Measurements from ENCODE around the gene FGD6. TPM values are rescaled to one million over a fixed set of nuclear protein-coding genes. Genes with fewer than 3 reads are reported as not detected.

The FGD6 gene
- total RNA-seq, 1 experiment from 2014 or later, result 28.3 TPM

DNA sequence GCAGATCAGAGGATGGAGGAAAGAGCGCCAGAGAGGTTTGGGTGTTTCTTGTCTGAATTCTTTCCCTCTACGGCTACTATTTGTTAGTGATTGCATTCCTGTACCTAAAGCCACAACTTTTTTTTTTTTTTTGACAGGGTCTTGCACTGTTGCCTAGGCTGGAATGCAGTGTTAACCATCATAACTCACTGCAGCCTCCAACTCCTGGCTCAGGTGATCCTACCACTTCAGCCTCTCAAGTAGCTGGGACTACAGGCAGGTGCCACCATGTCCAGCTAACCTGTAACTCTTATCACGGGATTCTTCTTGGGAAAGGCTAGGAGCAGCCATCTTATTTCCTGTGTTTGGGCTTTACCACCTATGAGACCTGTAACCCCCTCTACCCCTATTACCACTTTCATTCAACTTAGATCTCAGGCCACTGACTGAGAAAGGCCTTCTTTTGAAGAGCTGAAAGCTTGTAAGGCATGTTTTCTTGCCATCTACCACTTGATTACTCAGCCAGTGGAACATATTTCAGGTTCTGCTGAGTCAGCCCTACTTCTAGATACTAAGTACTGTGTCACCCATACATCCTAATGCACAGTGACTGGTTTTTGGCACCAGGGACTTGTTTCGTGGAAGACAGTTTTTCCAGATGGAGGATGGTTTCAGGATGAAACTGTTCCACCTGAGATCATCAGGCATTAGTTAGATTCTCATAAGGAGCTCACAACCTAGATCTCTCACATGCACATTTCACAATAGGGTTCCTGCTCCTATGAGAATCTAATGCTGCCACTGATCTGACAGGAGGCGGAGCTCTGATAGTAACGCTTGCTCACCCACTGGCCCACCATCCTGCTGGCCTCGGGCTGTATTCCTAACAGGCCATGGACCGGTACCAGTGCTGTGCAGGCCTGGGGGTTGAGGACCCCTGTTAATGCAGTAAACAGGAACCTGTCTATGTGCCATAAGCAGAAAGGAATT is 7.2 kb upstream of the FGD6 start:
- in situ Hi-C loops (cut with HindIII; ENCODE audit: low pct_unique_long_range_greater_than_20kb, low sequenced_read_pairs) (no loop called here), intact Hi-C loops (cut with micrococcal nuclease; ENCODE audit: unreplicated experiment) (no loop called here)
- Histone ChIP-seq H3K4me1 (ENCODE audit: control insufficient read depth, insufficient read depth, low read length) (peaks cover 11% of the 10 kb centered on the region; the same call in 1 of the 2 replicates), H3K36me3 (ENCODE audit: control insufficient read depth, insufficient read depth, low read length) (no peaks in the 10 kb centered on the region), H3K27ac (ENCODE audit: low read length) (no peak overlapping the region), H3K4me3 (ENCODE audit: low read depth in 2 of 2, low read length in 2 of 2) (no peak overlapping the region), H3K9me3 (ENCODE audit: control insufficient read depth, insufficient read depth, low read depth, low read length) (no peaks in the 10 kb centered on the region), H3K27me3 (ENCODE audit: control insufficient read depth, insufficient read depth, low read length) (no peaks in the 10 kb centered on the region)
- no TSS peak for BruUV-seq (replicated peaks)
- ChIA-PET POLR2A (interaction anchor here (0.6 kb wide), 1 partner anchor 201 kb away, joined by 13 read pairs; no protein-coding TSS in a partner anchor), CTCF (no interaction called here)
- ATAC-seq (no peak), DNase-seq (ENCODE audit: low read depth, low spot score) (no peak)
- no peak for TF ChIP-seq SIN3A (IDR thresholded peaks at IDR 0.05; ENCODE audit: borderline replicate concordance, insufficient read depth, low read depth, low read length)

DNA sequence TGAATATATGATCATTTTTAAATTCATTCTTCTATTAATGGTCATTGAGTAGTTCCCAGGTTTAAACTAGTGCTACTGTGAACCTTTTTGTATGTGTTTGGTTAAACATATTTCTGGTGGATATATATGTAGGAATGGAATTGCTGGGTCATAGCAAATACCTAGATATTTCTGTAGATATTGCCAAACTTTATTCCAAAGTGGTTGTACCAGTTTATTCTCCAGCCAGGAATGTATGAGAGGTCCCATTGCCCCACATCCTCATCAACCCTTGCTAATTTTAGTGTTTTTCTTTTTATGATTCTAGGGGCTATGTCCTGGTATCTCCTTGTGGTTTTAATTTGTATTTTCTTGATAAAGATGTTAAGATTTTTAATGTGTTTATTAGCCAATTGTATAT is 3.5 kb upstream of the FGD6 start:
- CTCF ChIA-PET, result no interaction called here
- H3K9me3 ChIP-seq (ENCODE audit: control insufficient read depth, insufficient read depth, low read depth, low read length), result no peaks in the 10 kb centered on the region
- POLR2A ChIA-PET, result interaction anchor here (0.6 kb wide), 1 partner anchor 346 kb away, joined by 4 read pairs; no protein-coding TSS in a partner anchor
- no peak overlapping the region for H3K4me3 ChIP-seq (ENCODE audit: low read depth in 2 of 2, low read length in 2 of 2)
- H3K4me1 ChIP-seq (ENCODE audit: control insufficient read depth, insufficient read depth, low read length), result peaks cover 11% of the 10 kb centered on the region; the same call in 1 of the 2 replicates
- TF ChIP-seq TCF7L2 (IDR thresholded peaks at IDR 0.05; ENCODE audit: low read depth, low read length), result no peak
- TF ChIP-seq, protein P1, sequence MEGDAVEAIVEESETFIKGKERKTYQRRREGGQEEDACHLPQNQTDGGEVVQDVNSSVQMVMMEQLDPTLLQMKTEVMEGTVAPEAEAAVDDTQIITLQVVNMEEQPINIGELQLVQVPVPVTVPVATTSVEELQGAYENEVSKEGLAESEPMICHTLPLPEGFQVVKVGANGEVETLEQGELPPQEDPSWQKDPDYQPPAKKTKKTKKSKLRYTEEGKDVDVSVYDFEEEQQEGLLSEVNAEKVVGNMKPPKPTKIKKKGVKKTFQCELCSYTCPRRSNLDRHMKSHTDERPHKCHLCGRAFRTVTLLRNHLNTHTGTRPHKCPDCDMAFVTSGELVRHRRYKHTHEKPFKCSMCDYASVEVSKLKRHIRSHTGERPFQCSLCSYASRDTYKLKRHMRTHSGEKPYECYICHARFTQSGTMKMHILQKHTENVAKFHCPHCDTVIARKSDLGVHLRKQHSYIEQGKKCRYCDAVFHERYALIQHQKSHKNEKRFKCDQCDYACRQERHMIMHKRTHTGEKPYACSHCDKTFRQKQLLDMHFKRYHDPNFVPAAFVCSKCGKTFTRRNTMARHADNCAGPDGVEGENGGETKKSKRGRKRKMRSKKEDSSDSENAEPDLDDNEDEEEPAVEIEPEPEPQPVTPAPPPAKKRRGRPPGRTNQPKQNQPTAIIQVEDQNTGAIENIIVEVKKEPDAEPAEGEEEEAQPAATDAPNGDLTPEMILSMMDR (IDR thresholded peaks at IDR 0.05), result no peak
- TF ChIP-seq, protein P2, sequence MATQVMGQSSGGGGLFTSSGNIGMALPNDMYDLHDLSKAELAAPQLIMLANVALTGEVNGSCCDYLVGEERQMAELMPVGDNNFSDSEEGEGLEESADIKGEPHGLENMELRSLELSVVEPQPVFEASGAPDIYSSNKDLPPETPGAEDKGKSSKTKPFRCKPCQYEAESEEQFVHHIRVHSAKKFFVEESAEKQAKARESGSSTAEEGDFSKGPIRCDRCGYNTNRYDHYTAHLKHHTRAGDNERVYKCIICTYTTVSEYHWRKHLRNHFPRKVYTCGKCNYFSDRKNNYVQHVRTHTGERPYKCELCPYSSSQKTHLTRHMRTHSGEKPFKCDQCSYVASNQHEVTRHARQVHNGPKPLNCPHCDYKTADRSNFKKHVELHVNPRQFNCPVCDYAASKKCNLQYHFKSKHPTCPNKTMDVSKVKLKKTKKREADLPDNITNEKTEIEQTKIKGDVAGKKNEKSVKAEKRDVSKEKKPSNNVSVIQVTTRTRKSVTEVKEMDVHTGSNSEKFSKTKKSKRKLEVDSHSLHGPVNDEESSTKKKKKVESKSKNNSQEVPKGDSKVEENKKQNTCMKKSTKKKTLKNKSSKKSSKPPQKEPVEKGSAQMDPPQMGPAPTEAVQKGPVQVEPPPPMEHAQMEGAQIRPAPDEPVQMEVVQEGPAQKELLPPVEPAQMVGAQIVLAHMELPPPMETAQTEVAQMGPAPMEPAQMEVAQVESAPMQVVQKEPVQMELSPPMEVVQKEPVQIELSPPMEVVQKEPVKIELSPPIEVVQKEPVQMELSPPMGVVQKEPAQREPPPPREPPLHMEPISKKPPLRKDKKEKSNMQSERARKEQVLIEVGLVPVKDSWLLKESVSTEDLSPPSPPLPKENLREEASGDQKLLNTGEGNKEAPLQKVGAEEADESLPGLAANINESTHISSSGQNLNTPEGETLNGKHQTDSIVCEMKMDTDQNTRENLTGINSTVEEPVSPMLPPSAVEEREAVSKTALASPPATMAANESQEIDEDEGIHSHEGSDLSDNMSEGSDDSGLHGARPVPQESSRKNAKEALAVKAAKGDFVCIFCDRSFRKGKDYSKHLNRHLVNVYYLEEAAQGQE (IDR thresholded peaks at IDR 0.05; ENCODE audit: insufficient read depth in 1 of 2, low read depth in 2 of 2, low read length in 1 of 2), result no peak
- no peak for TF ChIP-seq POLR2AphosphoS5 (IDR thresholded peaks at IDR 0.05; ENCODE audit: low read depth, low read length)
- TF ChIP-seq SIN3A (IDR thresholded peaks at IDR 0.05; ENCODE audit: borderline replicate concordance, insufficient read depth, low read depth, low read length), result no peak
- no peak overlapping the region for H3K27ac ChIP-seq (ENCODE audit: low read length)
- DNase-seq (ENCODE audit: low read depth, low spot score), result no peak
- no peak for ATAC-seq
- intact Hi-C loops (cut with micrococcal nuclease; ENCODE audit: unreplicated experiment), result no loop called here
- no TSS peak for BruUV-seq (replicated peaks)
- in situ Hi-C loops (cut with HindIII; ENCODE audit: low pct_unique_long_range_greater_than_20kb, low sequenced_read_pairs), result no loop called here
- H3K27me3 ChIP-seq (ENCODE audit: control insufficient read depth, insufficient read depth, low read length), result no peaks in the 10 kb centered on the region
- peaks cover 5% of the 10 kb centered on the region; the same call in 1 of the 2 replicates for H3K36me3 ChIP-seq (ENCODE audit: control insufficient read depth, insufficient read depth, low read length)

Measured in Panc1 (cell line).